GM12878 (cell line): ENCODE results near the gene ANTXR1. TPM values are rescaled to one million over a fixed set of nuclear protein-coding genes. Genes with fewer than 3 reads are reported as not detected.

Experiments used
- ATAC-seq: fragments of 200-7000 bp; cut with Tn5 transposase; 3 replicates; pipeline ENCODE4 v1.9.1; 2020; ENCODE audit warnings: mild to moderate bottlenecking, moderate library complexity
- BruUV-seq: library from RNA; stranded (reverse); fragments of 400-500 nt; replicated peaks from 2 replicates; lab custom pipeline; 2021; lab: Mats Ljungman, UMichigan
- CTCF ChIA-PET: fragments of 300-600 bp; sonication (Branson Sonifier 250); formaldehyde crosslinking; extraction: SDS; loops from one replicate; lab custom pipeline; 2021; ENCODE audit warnings: inconsistent platforms; lab: Yijun Ruan, JAX
- POLR2A ChIA-PET: fragments of 350-600 bp; formaldehyde crosslinking; extraction: SDS; loops from one replicate; lab custom pipeline; 2021; ENCODE audit warnings: inconsistent platforms; lab: Charles Lee
- RAD21 ChIA-PET: fragments of 300-600 bp; sonication (Branson Sonifier 250); formaldehyde crosslinking; loops from one replicate; lab custom pipeline; 2023; ENCODE audit warnings: antibody characterized with exemption; ENCODE audit not compliant: unreplicated experiment; lab: Charles Lee
- SMC1A ChIA-PET: fragments of 300-600 bp; sonication (Branson Sonifier 250); formaldehyde crosslinking; loops from one replicate; lab custom pipeline; 2023; ENCODE audit not compliant: unreplicated experiment, uncharacterized antibody; lab: Charles Lee
- DNase-seq: peaks from one replicate; pipeline ENCODE4 v3.0.0-alpha.2; 2011; ENCODE audit warnings: low read depth, low spot score
- FAIRE-seq: peaks from 3 replicates; lab custom pipeline; 2011; peaks lifted over from hg19 to GRCh38; lab: Jason Lieb, UNC
- H2AFZ ChIP-seq: 2 replicates; pipeline ENCODE4 v1.6.0; 2011; ENCODE audit warnings: low read depth, low read length, control low read depth; ENCODE audit not compliant: control insufficient read depth
- H3K27ac ChIP-seq: 2 replicates; pipeline ENCODE4 v1.5.1; 2011; ENCODE audit warnings: control low read depth; ENCODE audit not compliant: control insufficient read depth, insufficient read depth
- H3K27me3 ChIP-seq, 2 experiments: replicated peaks in 1 of 2; 2 replicates each; pipeline versions ENCODE4 v1.6.0 to v1.6.1; 2011; ENCODE audit warnings: low read length in 1 of 2; ENCODE audit not compliant: control insufficient read depth in 2 of 2, insufficient read depth in 2 of 2
- H3K36me3 ChIP-seq, 2 experiments: 2 replicates each; pipeline ENCODE4 v1.5.1; 2011; ENCODE audit warnings: low read length in 1 of 2; ENCODE audit not compliant: control insufficient read depth in 2 of 2, insufficient read depth in 2 of 2
- H3K4me1 ChIP-seq: 2 replicates; pipeline ENCODE4 v1.6.1; 2011; ENCODE audit warnings: mild to moderate bottlenecking, low read length, moderate library complexity, mixed read lengths; ENCODE audit not compliant: control insufficient read depth, insufficient read depth
- H3K4me2 ChIP-seq: 2 replicates; pipeline ENCODE4 v1.6.0; 2011; ENCODE audit warnings: control low read depth; ENCODE audit not compliant: control insufficient read depth, insufficient read depth
- H3K4me3 ChIP-seq: fragments of 200-600 bp; sonication (generic); 2 replicates; pipeline ENCODE4 v1.5.1; 2016
- H3K79me2 ChIP-seq: 2 replicates; pipeline ENCODE4 v1.6.0; 2011; ENCODE audit warnings: low read length; ENCODE audit not compliant: control insufficient read depth, insufficient read depth
- H3K9ac ChIP-seq: 2 replicates; pipeline ENCODE4 v1.8.0; 2011; ENCODE audit warnings: low read length, control low read depth, mixed read lengths; ENCODE audit not compliant: control insufficient read depth, insufficient read depth
- H3K9me3 ChIP-seq: replicated peaks from 3 replicates; pipeline ENCODE4 v1.5.1; 2011; ENCODE audit warnings: mild to moderate bottlenecking, low read length; ENCODE audit not compliant: control insufficient read depth, insufficient read depth
- H4K20me1 ChIP-seq: 2 replicates; pipeline ENCODE4 v1.6.0; 2011; ENCODE audit not compliant: control insufficient read depth, insufficient read depth
- ATF3 ChIP-seq: IDR thresholded peaks from 2 replicates; pipeline ENCODE4 v1.6.1; 2011; ENCODE audit warnings: low read depth, mild to moderate bottlenecking, low read length, moderate library complexity, borderline replicate concordance; ENCODE audit errors: extremely low read depth
- BCL3 ChIP-seq: IDR thresholded peaks from 2 replicates; pipeline ENCODE4 v1.6.1; 2011; ENCODE audit warnings: borderline replicate concordance, low read depth, mild to moderate bottlenecking, moderate library complexity, low read length; ENCODE audit not compliant: insufficient read depth, poor library complexity, severe bottlenecking
- DPF2 ChIP-seq: fragments of 450-650 bp; IDR thresholded peaks from 2 replicates; pipeline ENCODE4 v1.6.1; 2017; ENCODE audit warnings: mild to moderate bottlenecking
- IRF3 ChIP-seq: fragments of 450-650 bp; IDR thresholded peaks from 2 replicates; pipeline ENCODE4 v1.6.1; 2014; ENCODE audit warnings: mild to moderate bottlenecking
- JUND ChIP-seq: IDR thresholded peaks from 2 replicates; pipeline ENCODE4 v1.6.1; 2012; ENCODE audit warnings: low read depth, mild to moderate bottlenecking, low read length, improper control_type of control experiment, moderate library complexity
- MYC ChIP-seq: IDR thresholded peaks from 2 replicates; pipeline ENCODE4 v1.6.1; 2011; ENCODE audit warnings: mild to moderate bottlenecking, low read length, moderate library complexity, inconsistent platforms; ENCODE audit not compliant: insufficient read depth, insufficient replicate concordance, insufficient read length, severe bottlenecking
- POLR2A ChIP-seq: IDR thresholded peaks from 2 replicates; pipeline ENCODE4 v1.6.1; 2011; ENCODE audit warnings: low read depth, mild to moderate bottlenecking, low read length
- PRDM15 ChIP-seq: fragments of 450-650 bp; formaldehyde crosslinking; IDR thresholded peaks from 2 replicates; pipeline ENCODE4 v1.4.0; 2020; ENCODE audit warnings: mild to moderate bottlenecking, moderate library complexity
- SMC3 ChIP-seq: IDR thresholded peaks from 2 replicates; pipeline ENCODE4 v1.6.1; 2011; ENCODE audit warnings: low read length, improper control_type of control experiment, borderline replicate concordance
- SREBF1 ChIP-seq: IDR thresholded peaks from 2 replicates; pipeline ENCODE4 v1.6.1; 2012; ENCODE audit warnings: mild to moderate bottlenecking, low read length
- TARDBP ChIP-seq: IDR thresholded peaks from 2 replicates; pipeline ENCODE4 v1.6.1; 2016; ENCODE audit warnings: borderline replicate concordance
- ZNF274 ChIP-seq: IDR thresholded peaks from one replicate; pipeline ENCODE4 v1.8.0; 2011; ENCODE audit not compliant: insufficient read length, insufficient read depth
- ZNF592 ChIP-seq: fragments of 450-650 bp; IDR thresholded peaks from 2 replicates; pipeline ENCODE4 v1.6.1; 2017; ENCODE audit warnings: mild to moderate bottlenecking, moderate library complexity
- WGBS: methylation state at CpG from one replicate; pipeline ENCODE4 v1.1.6; 2016; ENCODE audit warnings: low lambda C conversion rate; ENCODE audit not compliant: insufficient replicate concordance, insufficient coverage; ENCODE audit errors: missing lambda C conversion rate; 5-methylcytosine and 5-hydroxymethylcytosine counted together
- in situ Hi-C: fragments of 300-500 bp; cut with MboI; formaldehyde crosslinking; loops from 9 replicates; pipeline ENCODE4 v1.14.3; 2018; ENCODE audit warnings: mixed read lengths
- intact Hi-C: fragments of 100-400 bp; cut with micrococcal nuclease; formaldehyde crosslinking; loops from one replicate; pipeline ENCODE4 v1.14.2; 2022; ENCODE audit not compliant: unreplicated experiment
- polyA plus RNA-seq, 11 experiments: library from polyadenylated mRNA; depleted of rRNA in 4 of 11; unstranded in 6 of 11; stranded (reverse) in 5 of 11; fragments of >200 nt; fragmentation: Nextera tagmentation in 4 of 11; fragmentation: Illumina TruSeq in 1 of 11; extraction: Ambion mirVana in 4 of 11; extraction: Trizol in 1 of 11; gene quantifications; 1 replicate in 1 of 11; 2 replicates in 10 of 11; pipeline versions ENCODE4 v1.2.1 to v1.2.3, GENCODE V29; 2011 to 2016; ENCODE audit warnings: inconsistent platforms in 2 of 11, missing spikeins in 2 of 11, low read depth in 1 of 11
- total RNA-seq, 4 experiments: library from RNA; depleted of rRNA in 3 of 4; stranded (reverse); fragments of >200 nt in 3 of 4; fragmentation: Illumina TruSeq in 1 of 4; extraction: Trizol in 1 of 4; gene quantifications; 2 replicates each; pipeline versions ENCODE4 v1.2.1 to v1.2.3, GENCODE V29; 2013 to 2021

Gene ANTXR1
- total and polyA plus RNA-seq, 10 of the 15 experiments (the other 5 are each of a cell fraction or from before 2014, with no cell fraction given): 0.09 to 0.26 TPM; not detected in 8

GRCh38 chr2:69210385-69210784, 197.4 kb downstream of the ANTXR1 start (continued):
- TF ChIP-seq TARDBP (no peak), JUND (no peak), PRDM15 (CRISPR knock-in tag) (no peak)

- CTCF ChIA-PET: no interaction called here
- Histone ChIP-seq H3K4me3 (no peak overlapping the region), H2AFZ (no peak overlapping the region), H3K4me1 (no peaks in the 10 kb centered on the region), H3K36me3 (no peaks in the 10 kb centered on the region), H3K27ac (no peak overlapping the region), H3K4me2 (no peak overlapping the region), H3K27me3 (peaks cover 4 to 7% of the 10 kb centered on the region in 2 experiments), H3K79me2 (no peaks in the 10 kb centered on the region), H3K9ac (no peak overlapping the region), H4K20me1 (no peaks in the 10 kb centered on the region), H3K9me3 (no peaks in the 10 kb centered on the region)
- no peak for ATAC-seq
- WGBS: 10% methylated on average over 3 of the region's 3 CpGs
- no peak for DNase-seq
- intact Hi-C loops: no loop called here
- POLR2A ChIA-PET: no interaction called here
- RAD21 ChIA-PET: no interaction called here
- in situ Hi-C loops: no loop called here
- BruUV-seq: no TSS peak
- SMC1A ChIA-PET: no interaction called here
- FAIRE-seq: no peak
- no peak for TF ChIP-seq SREBF1
- no peak for TF ChIP-seq ZNF592
- TF ChIP-seq MYC: no peak
- TF ChIP-seq POLR2A: no peak
- TF ChIP-seq BCL3: no peak
- TF ChIP-seq SMC3: no peak
- no peak for TF ChIP-seq ZNF274
- TF ChIP-seq ATF3: no peak
- no peak for TF ChIP-seq DPF2
- no peak for TF ChIP-seq IRF3
These were observed 198.1 kb downstream of the ANTXR1 start for GRCh38 chr2:69211048-69211447.
